GM12874 (cell line): ENCODE results near the gene PNMA8B.

Source experiments
- CTCF ChIP-seq: IDR thresholded peaks from 2 replicates; pipeline ENCODE4 v1.5.1; 2011; ENCODE audit warnings: low read depth, mild to moderate bottlenecking, control low read depth, low read length, moderate library complexity; ENCODE audit not compliant: insufficient read depth

Gene PNMA8B

GRCh38 chr19:46475986-46476385, 19.7 kb downstream of the PNMA8B start:
- no peak for TF ChIP-seq CTCF

GRCh38 chr19:46474211-46474610, 21.5 kb downstream of the PNMA8B start:
- no peak for TF ChIP-seq CTCF

GRCh38 chr19:46472592-46472991, 23.1 kb downstream of the PNMA8B start:
- no peak for TF ChIP-seq CTCF

- no peak for TF ChIP-seq CTCF
Observed at GRCh38 chr19:46471811-46472543, 23.7 kb downstream of the PNMA8B start.

GRCh38 chr19:46471116-46471733, 24.4 kb downstream of the PNMA8B start, which contains the start of gene PNMA8A:
Gene PNMA8A (minus strand): TSS chr19:46471563. CDS start chr19:46471035, 528 bp downstream.
- TF ChIP-seq CTCF: no peak

GRCh38 chr19:46470376-46470775, 25.3 kb downstream of the PNMA8B start:
- TF ChIP-seq CTCF: no peak

GRCh38 chr19:46469541-46470185, 26.0 kb downstream of the PNMA8B start:
- no peak for TF ChIP-seq CTCF
